OCI-LY3 (cell line): ENCODE data around the gene CD86.

ENCODE experiments used
- H2AFZ ChIP-seq: fragments of 200-600, 300-600 bp; shearing (Covaris generic); 2 replicates; pipeline ENCODE4 v1.6.0; 2014; ENCODE audit warnings: antibody characterized with exemption, low read depth, low read length
- H3K27ac ChIP-seq: fragments of 200-600, 300-600 bp; sonication (generic); 2 replicates; pipeline ENCODE4 v1.5.1; 2014; ENCODE audit warnings: mild to moderate bottlenecking, low read length, moderate library complexity, mixed read lengths
- H3K27me3 ChIP-seq: fragments of 200-600, 300-600 bp; sonication (generic); 2 replicates; pipeline ENCODE4 v1.6.1; 2014; ENCODE audit warnings: low read depth, low read length, mixed read lengths
- H3K36me3 ChIP-seq: fragments of 200-600, 300-600 bp; sonication (generic); replicated peaks from 2 replicates; pipeline ENCODE3; 2014; ENCODE audit warnings: low read depth, low read length, mixed read lengths
- H3K4me1 ChIP-seq: fragments of 300-600, 200-600 bp; sonication (generic); 2 replicates; pipeline ENCODE4 v1.6.1; 2014; ENCODE audit warnings: low read length, mixed read lengths
- H3K4me2 ChIP-seq: fragments of 200-600, 300-600 bp; sonication (generic); 2 replicates; pipeline ENCODE4 v1.6.1; 2014; ENCODE audit warnings: low read length, mixed read lengths
- H3K4me3 ChIP-seq: fragments of 300-600, 200-600 bp; sonication (generic); 2 replicates; pipeline ENCODE4 v1.5.1; 2014; ENCODE audit warnings: antibody characterized with exemption, mild to moderate bottlenecking, low read length, moderate library complexity
- H3K79me2 ChIP-seq: fragments of 300-600, 200-600 bp; shearing (Covaris generic); 2 replicates; pipeline ENCODE4 v1.6.1; 2014; ENCODE audit warnings: mild to moderate bottlenecking, low read length, mixed read lengths
- H3K9ac ChIP-seq: fragments of 300-600, 200-600 bp; shearing (Covaris generic); 2 replicates; pipeline ENCODE4 v1.6.0; 2014; ENCODE audit warnings: mild to moderate bottlenecking, low read length, moderate library complexity
- H3K9me3 ChIP-seq: fragments of 200-600, 300-600 bp; shearing (Covaris generic); 2 replicates; pipeline ENCODE4 v1.6.1; 2014; ENCODE audit warnings: low read length, mixed read lengths; ENCODE audit not compliant: insufficient read depth
- H4K20me1 ChIP-seq: fragments of 200-600, 300-600 bp; sonication (generic); 2 replicates; pipeline ENCODE4 v1.6.1; 2016; ENCODE audit warnings: low read length, mixed read lengths; ENCODE audit not compliant: insufficient read depth
- EZH2phosphoT487 ChIP-seq: fragments of 200-600 bp; shearing (Covaris generic); IDR thresholded peaks from 2 replicates; pipeline ENCODE4 v1.6.1; 2018; ENCODE audit warnings: antibody characterized with exemption, mixed run types, low read depth
- TF ChIP-seq, protein P1 (sequence below): fragments of 200-600, 300-600 bp; sonication (generic); IDR thresholded peaks from 2 replicates; pipeline ENCODE4 v1.5.1; 2014; ENCODE audit warnings: antibody characterized with exemption, low read length, low read depth

The CD86 gene

DNA sequence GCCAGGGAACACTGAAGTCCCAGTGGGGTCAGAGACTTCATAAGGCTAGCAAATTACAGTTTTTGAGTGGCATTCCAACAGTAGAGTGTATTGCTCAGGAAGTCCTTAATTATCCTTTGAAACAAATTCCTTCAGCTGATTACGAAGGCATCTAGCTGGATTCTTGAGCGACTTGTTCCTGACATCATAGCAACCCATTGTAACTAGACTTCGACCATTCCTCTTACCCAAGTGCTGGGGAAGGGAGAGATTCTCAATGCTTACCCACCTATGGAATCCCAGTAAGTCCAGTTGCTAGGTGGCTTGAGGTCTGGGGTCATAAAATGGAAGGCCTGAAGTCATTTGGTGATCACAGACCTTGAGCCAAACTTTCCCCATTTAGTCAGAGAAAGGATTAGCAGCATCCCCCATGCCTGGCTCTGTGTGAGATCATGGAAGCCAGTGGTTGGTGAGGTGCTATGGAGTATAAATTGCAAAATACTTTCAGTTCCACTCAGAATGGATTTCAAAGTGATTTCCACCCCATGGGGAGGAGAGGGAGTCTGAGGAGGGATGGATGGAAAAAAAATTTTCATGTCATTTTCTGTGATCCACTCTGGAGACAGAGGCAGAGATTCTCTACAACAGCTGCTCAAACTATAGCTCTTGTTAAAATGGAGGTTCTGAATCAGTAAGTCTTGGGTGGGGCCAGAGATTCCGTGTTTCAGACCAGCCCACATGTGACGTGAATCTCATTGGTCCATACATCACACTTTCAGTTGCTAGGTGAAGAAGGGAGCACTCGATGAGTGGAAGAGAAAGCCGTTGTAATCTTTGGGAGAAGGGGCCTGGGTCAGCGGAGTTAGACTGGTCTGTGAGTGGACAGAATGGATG lies 45.7 kb downstream of the CD86 start:
- peaks cover 7% of the 10 kb centered on the region for H3K36me3 ChIP-seq
- peak overlapping the region; percentile 69 for H3K9ac ChIP-seq
- no peaks in the 10 kb centered on the region for H3K27me3 ChIP-seq
- H3K4me3 ChIP-seq = peak overlapping the region; percentile 57
- peak overlapping the region; percentile 98 for H3K27ac ChIP-seq
- TF ChIP-seq, protein P1, sequence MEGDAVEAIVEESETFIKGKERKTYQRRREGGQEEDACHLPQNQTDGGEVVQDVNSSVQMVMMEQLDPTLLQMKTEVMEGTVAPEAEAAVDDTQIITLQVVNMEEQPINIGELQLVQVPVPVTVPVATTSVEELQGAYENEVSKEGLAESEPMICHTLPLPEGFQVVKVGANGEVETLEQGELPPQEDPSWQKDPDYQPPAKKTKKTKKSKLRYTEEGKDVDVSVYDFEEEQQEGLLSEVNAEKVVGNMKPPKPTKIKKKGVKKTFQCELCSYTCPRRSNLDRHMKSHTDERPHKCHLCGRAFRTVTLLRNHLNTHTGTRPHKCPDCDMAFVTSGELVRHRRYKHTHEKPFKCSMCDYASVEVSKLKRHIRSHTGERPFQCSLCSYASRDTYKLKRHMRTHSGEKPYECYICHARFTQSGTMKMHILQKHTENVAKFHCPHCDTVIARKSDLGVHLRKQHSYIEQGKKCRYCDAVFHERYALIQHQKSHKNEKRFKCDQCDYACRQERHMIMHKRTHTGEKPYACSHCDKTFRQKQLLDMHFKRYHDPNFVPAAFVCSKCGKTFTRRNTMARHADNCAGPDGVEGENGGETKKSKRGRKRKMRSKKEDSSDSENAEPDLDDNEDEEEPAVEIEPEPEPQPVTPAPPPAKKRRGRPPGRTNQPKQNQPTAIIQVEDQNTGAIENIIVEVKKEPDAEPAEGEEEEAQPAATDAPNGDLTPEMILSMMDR = no peak
- no peak for TF ChIP-seq EZH2phosphoT487
- peak overlapping the region; percentile 82 for H3K4me2 ChIP-seq
- H3K79me2 ChIP-seq = peaks cover 3% of the 10 kb centered on the region; the same call in 1 of the 2 replicates
- peaks cover 88% of the 10 kb centered on the region for H3K4me1 ChIP-seq
- no peaks in the 10 kb centered on the region for H3K9me3 ChIP-seq
- H2AFZ ChIP-seq = peak overlapping the region; percentile 10; the same call in 1 of the 2 replicates
- H4K20me1 ChIP-seq = no peaks in the 10 kb centered on the region

DNA sequence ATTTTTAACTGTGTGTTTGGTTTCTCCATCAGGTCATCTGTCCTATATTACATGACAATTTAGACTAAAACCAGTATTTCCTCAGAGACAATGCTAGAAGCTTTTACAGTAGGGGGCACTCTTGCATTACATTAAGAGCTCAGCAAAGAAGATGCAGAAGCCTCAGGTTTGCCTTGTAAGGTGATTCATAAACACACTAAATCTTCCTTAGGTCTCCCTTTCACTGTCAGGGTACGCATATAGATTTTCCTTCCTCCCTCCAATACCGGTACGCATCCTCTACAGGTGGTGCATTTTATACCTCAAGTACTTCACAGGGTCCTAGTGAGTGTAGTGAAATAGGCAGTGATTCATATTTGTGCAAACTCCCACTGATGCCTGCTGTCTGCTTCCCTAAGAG lies 46.5 kb downstream of the CD86 start:
- peaks cover 11% of the 10 kb centered on the region for H3K36me3 ChIP-seq
- peak overlapping the region; percentile 82 for H3K4me2 ChIP-seq
- H3K79me2 ChIP-seq = no peaks in the 10 kb centered on the region
- H3K27me3 ChIP-seq = no peaks in the 10 kb centered on the region
- H3K9ac ChIP-seq = peak overlapping the region; percentile 85
- H3K9me3 ChIP-seq = no peaks in the 10 kb centered on the region
- H3K4me1 ChIP-seq = peaks cover 93% of the 10 kb centered on the region
- TF ChIP-seq, protein P1 = peak; percentile 90
- TF ChIP-seq EZH2phosphoT487 = no peak
- peak overlapping the region; percentile 98 for H3K27ac ChIP-seq
- no peak overlapping the region for H2AFZ ChIP-seq
- H3K4me3 ChIP-seq = peak overlapping the region; percentile 46
- H4K20me1 ChIP-seq = no peaks in the 10 kb centered on the region

DNA sequence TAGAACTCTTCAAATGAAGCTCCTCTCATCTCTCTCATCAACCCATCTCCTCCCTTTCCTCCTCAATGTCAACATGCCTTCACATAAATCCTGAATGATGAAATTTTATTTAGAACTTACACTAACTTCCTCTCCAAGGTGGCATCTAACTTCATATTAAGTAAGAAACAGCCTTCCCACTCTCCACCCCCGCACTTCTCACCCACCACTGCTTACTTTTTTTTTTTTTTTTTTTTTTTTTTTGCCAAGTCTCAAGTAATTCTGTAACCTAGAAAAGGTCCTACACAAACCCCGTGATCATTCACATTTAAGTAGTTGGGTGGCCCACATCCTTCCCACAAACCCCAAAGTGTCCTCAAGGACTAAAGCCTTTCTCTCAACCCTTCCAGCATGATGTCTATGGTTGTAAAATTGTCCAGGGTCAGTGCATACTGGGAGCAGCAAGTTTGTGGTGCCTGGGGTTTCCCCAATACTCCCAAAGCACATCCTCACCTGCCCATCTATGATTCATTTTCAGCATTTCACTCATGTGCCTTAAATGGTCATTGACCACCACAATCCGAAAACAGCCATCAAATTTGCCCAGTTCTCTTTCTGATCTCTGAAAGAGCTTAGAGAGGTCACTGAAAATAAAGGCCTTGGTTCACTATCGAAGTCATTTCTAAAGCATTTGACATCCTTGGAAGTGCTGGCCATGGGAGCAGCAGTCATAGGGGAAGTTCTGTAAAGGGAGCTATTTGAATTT lies 47.2 kb downstream of the CD86 start:
- Histone ChIP-seq H2AFZ (no peak overlapping the region), H3K4me1 (peaks cover 92% of the 10 kb centered on the region), H3K79me2 (no peaks in the 10 kb centered on the region), H3K27ac (peak overlapping the region; percentile 98), H3K36me3 (peaks cover 13% of the 10 kb centered on the region), H3K4me2 (peak overlapping the region; percentile 75), H4K20me1 (no peaks in the 10 kb centered on the region), H3K9me3 (no peaks in the 10 kb centered on the region), H3K9ac (peak overlapping the region; percentile 85), H3K27me3 (no peaks in the 10 kb centered on the region), H3K4me3 (peak overlapping the region; percentile 46)
- TF ChIP-seq, protein P1 = no peak
- TF ChIP-seq EZH2phosphoT487 = no peak
